HG03060 (cell line): ENCODE data around the gene SAMD4B.
"Not testable (repeated sequence)": the region's sequence is repeated elsewhere in the genome, so short reads cannot be mapped to it uniquely, and the experiment has no call there.

Source experiments
- ATAC-seq: cut with Tn5 transposase; IDR thresholded peaks from one replicate; pipeline ENCODE4 v1.9.1; 2021; ENCODE audit warnings: low read depth, moderate number of reproducible peaks; ENCODE audit not compliant: unreplicated experiment

The SAMD4B gene

GRCh38 chr19:39362682-39363657 is 20.7 kb downstream of the SAMD4B start:
- ATAC-seq = no peak

GRCh38 chr19:39363901-39364457 is 21.8 kb downstream of the SAMD4B start:
- no peak for ATAC-seq

GRCh38 chr19:39365531-39365930 is 23.3 kb downstream of the SAMD4B start:
- no peak for ATAC-seq

GRCh38 chr19:39369200-39369599 is 27.0 kb downstream of the SAMD4B start:
- ATAC-seq = no peak

GRCh38 chr19:39370735-39371134 is 28.5 kb downstream of the SAMD4B start:
- no peak for ATAC-seq

GRCh38 chr19:39372047-39372802 is 30.0 kb downstream of the SAMD4B start:
- no peak for ATAC-seq

- no peak for ATAC-seq
Observed at GRCh38 chr19:39372941-39373340, 30.7 kb downstream of the SAMD4B start.

GRCh38 chr19:39375929-39376328 is 33.7 kb downstream of the SAMD4B start:
- no peak for ATAC-seq

- no peak for ATAC-seq
Observed at GRCh38 chr19:39377373-39378362, 35.4 kb downstream of the SAMD4B start.

GRCh38 chr19:39379366-39379765 is 37.1 kb downstream of the SAMD4B start:
- not testable (repeated sequence) for ATAC-seq

GRCh38 chr19:39379865-39380396 is 37.7 kb downstream of the SAMD4B start:
- ATAC-seq = no peak

- ATAC-seq = no peak
Observed at GRCh38 chr19:39380521-39381502, 38.6 kb downstream of the SAMD4B start.

GRCh38 chr19:39381910-39382611 is 39.8 kb downstream of the SAMD4B start:
- ATAC-seq = no peak

GRCh38 chr19:39382991-39383828 is 41.0 kb downstream of the SAMD4B start:
- ATAC-seq = no peak

GRCh38 chr19:39384839-39385568 is 42.8 kb downstream of the SAMD4B start:
- ATAC-seq = no peak

- no peak for ATAC-seq
Observed at GRCh38 chr19:39385629-39386411, 43.6 kb downstream of the SAMD4B start.
